GM19467 (cell line): Measurements from ENCODE around the gene MYADM.

Experiments used
- ATAC-seq: cut with Tn5 transposase; IDR thresholded peaks from one replicate; pipeline ENCODE4 v1.9.1; 2021; ENCODE audit warnings: mild to moderate bottlenecking, moderate library complexity; ENCODE audit not compliant: unreplicated experiment

The MYADM gene

DNA sequence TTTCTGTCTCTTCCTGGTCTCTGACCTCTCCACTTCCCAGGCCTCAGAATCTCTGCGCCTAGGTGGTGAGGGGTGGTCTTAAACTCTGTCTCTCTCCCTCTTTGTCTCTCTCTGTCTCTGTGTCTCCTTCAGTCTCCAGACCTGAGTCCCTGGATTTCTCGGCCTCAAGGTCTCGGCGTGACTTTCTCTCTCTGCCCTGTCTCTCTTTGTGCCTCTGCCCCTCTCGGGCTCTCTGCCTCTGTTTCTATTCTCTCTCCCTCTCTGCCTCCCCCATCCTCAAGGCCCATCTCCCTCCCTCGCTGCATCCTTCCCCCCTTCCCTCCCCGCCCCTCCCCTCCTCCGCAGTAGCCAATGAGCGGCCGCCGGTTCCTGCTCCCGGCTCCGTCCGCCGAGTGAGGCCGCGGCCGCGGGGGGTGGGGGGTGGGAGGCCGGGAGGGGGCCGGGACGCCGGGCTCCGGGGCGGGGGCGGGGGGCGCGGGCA, 41.3 kb downstream of the MYADM start, which contains the start of gene CACNG7:
CACNG7 (plus strand) TSS at position 344 of the 481 bp plus-strand sequence. CDS start 3,554 bp downstream, outside the sequence.
- ATAC-seq = no peak

DNA sequence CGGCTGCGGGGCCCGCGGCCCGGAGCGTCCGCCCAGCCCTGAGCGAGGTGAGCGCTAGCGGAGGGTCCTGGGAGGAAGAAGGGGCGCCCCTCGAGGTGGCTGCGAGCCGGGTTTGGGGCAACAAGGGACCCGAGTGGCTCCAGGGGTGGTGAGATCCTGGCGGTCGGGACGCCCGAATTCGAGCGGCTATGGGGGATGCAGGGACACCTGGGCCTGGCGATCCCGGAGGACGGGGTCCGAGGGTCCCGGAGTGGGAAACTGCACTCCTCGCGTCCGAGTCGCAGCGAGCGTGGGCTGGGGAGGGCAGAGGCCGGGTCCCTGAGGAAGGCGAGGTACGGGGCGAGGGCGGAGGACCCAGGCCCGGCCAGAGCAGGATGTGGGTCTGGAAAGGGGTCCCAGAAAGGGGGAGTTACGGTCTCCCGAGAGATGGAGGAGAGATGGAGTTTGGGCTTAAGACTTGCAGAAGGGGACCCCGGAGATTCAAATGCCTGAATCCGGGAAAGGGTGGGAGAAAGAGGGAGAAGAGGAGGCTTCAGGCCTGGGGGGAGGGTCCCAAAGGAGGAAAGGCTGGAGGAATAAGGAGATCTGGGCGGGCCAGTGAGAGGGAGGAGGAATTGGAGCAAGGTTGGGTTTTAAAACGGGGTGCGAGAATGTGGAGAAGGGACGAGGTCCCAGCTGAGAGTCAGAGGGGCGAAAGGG, 41.9 kb downstream of the MYADM start:
- no peak for ATAC-seq

DNA sequence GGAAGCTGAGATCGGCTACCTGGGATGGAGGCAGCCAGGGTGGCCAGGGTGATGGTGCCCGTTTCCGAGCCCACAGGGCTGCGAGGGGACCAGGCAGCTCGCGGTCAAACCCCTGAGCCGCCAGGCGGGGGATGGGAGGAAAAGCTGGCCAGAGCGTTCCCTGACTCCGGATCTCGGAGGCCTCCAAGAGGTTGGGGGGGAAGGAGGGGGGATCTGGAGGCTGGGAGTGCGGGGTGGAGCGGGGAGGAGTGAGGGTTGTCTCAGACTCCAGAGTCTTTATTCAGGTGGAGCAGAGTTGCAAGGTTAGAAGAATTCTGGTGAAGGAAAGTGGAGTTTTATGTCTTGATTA, 42.5 kb downstream of the MYADM start:
- no peak for ATAC-seq

DNA sequence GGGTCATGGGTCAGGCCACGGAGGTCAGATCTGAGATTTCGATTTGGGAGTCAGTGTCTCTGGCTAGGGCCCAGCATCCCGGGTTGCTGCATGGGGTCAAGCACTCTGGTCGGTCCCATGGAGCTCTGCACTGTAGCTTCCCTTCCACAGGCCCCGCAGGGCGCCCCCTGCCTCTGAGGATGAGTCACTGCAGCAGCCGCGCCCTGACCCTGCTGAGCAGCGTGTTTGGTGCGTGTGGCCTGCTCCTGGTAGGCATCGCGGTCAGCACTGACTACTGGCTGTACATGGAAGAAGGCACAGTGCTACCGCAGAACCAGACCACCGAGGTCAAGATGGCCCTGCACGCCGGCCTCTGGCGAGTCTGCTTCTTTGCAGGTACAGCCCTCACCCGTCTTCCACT, 45.0 kb downstream of the MYADM start:
- ATAC-seq = no peak

DNA sequence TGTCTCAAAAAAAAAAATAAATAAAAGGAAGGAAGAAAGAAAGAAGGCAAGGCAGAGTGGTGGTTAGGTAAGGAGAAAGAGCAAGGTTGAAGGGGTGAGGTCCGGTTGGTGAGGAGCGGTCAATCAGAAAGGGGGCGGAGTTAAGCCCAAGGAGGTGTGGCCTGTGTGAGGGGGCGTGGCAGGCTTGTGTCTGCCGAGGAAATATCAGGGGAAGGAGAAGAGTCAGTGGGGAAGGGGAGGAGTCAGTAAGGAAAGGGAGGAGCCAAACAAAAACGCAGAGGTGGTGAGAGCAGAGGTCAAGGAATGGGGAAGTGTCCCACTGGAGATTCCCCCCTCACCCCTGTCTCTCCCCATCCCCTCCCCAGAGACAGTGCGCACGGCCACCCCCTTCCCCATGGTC, 47.3 kb downstream of the MYADM start:
- ATAC-seq = no peak

DNA sequence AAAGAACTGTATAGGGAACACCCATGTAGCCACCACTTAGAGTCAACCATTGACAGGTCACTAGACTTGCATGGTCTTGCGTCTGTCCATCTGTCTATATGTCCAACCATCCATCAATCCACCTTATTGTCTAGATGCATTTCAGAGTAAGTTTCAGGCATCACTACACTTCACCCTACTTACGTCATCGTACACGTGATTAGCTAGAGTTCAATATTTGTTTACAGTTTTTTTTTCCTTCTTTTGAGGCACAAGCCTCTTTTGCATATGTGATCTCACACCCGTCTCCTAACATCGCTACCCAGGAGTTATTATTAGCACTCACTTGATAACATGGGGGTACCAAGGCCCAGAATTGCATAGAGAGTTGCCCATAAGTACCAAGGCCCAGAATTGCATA, 48.3 kb downstream of the MYADM start:
- no peak for ATAC-seq

DNA sequence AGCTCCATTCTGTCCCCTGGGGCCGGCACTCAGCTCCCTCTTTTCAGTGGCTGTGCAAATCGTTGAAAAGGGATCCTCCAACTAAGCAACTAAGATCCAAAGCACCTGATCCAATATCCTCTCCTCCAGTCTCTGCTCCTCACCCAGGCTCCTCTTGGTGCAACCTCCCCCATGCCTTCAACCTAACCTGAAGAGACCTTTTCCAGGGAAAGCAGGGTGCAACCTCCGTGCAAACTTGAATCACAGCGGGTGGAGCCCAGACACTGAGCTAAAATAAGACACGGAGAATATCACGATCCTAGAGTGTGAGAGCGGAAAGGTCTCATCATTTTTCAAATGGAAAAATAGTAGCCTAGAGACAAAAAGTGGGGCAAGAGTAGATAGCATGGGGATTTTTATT, 49.7 kb downstream of the MYADM start:
- no peak for ATAC-seq
